ENCODE data around the gene LRPAP1. TPM values are rescaled to one million over a fixed set of nuclear protein-coding genes. Genes with fewer than 3 reads are reported as not detected.

The LRPAP1 gene
- total RNA-seq, 1 experiment from 2014 or later, result 90.8 TPM

DNA sequence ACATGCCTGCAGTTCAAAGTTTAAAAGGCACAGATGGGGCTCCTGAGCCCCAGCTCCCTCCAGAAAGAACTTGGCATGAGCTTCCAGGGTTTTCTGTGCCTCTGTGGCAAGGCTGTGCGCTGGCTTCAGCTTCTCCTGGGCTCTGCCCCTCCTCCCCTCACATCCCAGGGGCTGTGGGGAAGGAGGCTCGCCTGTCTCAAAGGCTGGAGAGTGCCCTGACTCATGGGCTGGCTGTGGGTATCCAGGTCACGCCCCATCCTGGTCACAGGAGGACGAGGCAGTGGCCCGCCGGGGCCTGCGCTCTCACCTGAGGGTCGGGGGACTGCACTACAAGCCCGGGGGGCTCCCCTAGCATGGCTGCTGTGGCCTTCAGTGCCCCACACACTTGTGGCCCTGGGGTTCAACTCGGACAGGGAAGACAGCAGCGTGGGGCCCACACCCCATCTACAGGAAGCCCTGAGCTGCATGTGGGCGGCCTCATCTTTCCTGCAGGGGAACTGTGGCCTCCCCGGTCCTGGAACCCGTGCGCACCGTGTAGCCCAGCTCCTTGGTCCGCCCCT, 17.9 kb downstream of the LRPAP1 start:
- TF ChIP-seq, protein P1, sequence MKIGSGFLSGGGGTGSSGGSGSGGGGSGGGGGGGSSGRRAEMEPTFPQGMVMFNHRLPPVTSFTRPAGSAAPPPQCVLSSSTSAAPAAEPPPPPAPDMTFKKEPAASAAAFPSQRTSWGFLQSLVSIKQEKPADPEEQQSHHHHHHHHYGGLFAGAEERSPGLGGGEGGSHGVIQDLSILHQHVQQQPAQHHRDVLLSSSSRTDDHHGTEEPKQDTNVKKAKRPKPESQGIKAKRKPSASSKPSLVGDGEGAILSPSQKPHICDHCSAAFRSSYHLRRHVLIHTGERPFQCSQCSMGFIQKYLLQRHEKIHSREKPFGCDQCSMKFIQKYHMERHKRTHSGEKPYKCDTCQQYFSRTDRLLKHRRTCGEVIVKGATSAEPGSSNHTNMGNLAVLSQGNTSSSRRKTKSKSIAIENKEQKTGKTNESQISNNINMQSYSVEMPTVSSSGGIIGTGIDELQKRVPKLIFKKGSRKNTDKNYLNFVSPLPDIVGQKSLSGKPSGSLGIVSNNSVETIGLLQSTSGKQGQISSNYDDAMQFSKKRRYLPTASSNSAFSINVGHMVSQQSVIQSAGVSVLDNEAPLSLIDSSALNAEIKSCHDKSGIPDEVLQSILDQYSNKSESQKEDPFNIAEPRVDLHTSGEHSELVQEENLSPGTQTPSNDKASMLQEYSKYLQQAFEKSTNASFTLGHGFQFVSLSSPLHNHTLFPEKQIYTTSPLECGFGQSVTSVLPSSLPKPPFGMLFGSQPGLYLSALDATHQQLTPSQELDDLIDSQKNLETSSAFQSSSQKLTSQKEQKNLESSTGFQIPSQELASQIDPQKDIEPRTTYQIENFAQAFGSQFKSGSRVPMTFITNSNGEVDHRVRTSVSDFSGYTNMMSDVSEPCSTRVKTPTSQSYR (CRISPR knock-in tag; IDR thresholded peaks at IDR 0.05), result no peak
- TF ChIP-seq ZNF671 (CRISPR knock-in tag; IDR thresholded peaks at IDR 0.05) (no peak), NFE2L1 (CRISPR knock-in tag; IDR thresholded peaks at IDR 0.05) (no peak), ZNF138 (CRISPR knock-in tag; conservative IDR thresholded peaks at IDR 0.05) (no peak), SOX15 (CRISPR knock-in tag; IDR thresholded peaks at IDR 0.05) (no peak), FOXP1 (CRISPR knock-in tag; IDR thresholded peaks at IDR 0.05; ENCODE audit: borderline replicate concordance) (no peak), NFATC4 (CRISPR knock-in tag; IDR thresholded peaks at IDR 0.05) (no peak), HMGA2 (CRISPR knock-in tag; IDR thresholded peaks at IDR 0.05) (no peak), GTF2I (CRISPR knock-in tag; conservative IDR thresholded peaks at IDR 0.05) (no peak), PRRX2 (CRISPR knock-in tag; IDR thresholded peaks at IDR 0.05) (no peak), SMAD4 (CRISPR knock-in tag; IDR thresholded peaks at IDR 0.05) (no peak), OVOL2 (CRISPR knock-in tag; IDR thresholded peaks at IDR 0.05; ENCODE audit: borderline replicate concordance) (no peak), ZNF317 (CRISPR knock-in tag; IDR thresholded peaks at IDR 0.05; ENCODE audit: borderline replicate concordance, low read depth) (no peak), ZNF232 (CRISPR knock-in tag; IDR thresholded peaks at IDR 0.05) (no peak), CBFB (CRISPR knock-in tag; IDR thresholded peaks at IDR 0.05; ENCODE audit: low read depth) (no peak)
- TF ChIP-seq, protein P2, sequence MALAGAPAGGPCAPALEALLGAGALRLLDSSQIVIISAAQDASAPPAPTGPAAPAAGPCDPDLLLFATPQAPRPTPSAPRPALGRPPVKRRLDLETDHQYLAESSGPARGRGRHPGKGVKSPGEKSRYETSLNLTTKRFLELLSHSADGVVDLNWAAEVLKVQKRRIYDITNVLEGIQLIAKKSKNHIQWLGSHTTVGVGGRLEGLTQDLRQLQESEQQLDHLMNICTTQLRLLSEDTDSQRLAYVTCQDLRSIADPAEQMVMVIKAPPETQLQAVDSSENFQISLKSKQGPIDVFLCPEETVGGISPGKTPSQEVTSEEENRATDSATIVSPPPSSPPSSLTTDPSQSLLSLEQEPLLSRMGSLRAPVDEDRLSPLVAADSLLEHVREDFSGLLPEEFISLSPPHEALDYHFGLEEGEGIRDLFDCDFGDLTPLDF (CRISPR knock-in tag; IDR thresholded peaks at IDR 0.05), result no peak
- no peaks in the 10 kb centered on the region for H3K27me3 Mint-ChIP-seq (ENCODE audit: low read depth)
- ChIA-PET POLR2A (no interaction called here), CTCF (interaction anchor here (0.6 to 4.3 kb wide), 39 partner anchors 9 to 428 kb away, joined by 3 to 54 read pairs (median 4); partner anchors contain the start of gene MSANTD1)
- no peak overlapping the region for H3K27ac Mint-ChIP-seq
- no peaks in the 10 kb centered on the region for H3K9me3 Mint-ChIP-seq
- ATAC-seq (no peak), DNase-seq (ENCODE audit: low spot score) (no peak)
- peaks cover 65% of the 10 kb centered on the region for H3K36me3 Mint-ChIP-seq
- H3K4me1 Mint-ChIP-seq, result peaks cover 4% of the 10 kb centered on the region; the same call in 1 of the 2 replicates
- no peak overlapping the region for H3K4me3 Mint-ChIP-seq

DNA sequence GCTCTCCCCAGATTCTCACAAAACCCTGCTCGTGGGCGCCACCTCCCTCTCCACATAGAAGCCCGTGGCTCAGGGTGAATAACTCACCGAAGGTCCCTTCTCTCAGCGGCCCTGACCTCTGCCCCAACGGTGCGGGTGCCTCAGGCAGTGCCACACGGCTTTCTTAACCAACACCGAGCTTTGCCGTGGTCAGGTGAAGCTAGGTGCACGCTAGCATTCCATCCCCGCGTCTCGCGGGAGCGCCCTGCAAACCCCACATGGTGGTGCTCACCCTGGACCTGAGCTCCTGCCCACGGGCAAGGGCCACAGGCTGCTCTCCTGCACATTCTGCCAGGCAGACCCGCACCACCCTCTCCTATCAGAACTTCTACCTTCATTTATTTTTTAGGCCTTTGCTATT, 18.4 kb downstream of the LRPAP1 start:
- ChIA-PET CTCF (interaction anchor here (0.8 to 4.3 kb wide), 13 partner anchors 9 to 279 kb away, joined by 3 to 54 read pairs (median 7); no protein-coding TSS in a partner anchor), POLR2A (no interaction called here)
- ATAC-seq (no peak), DNase-seq (ENCODE audit: low spot score) (no peak)
- H3K27ac Mint-ChIP-seq, result no peak overlapping the region
- peaks cover 4% of the 10 kb centered on the region; the same call in 1 of the 2 replicates for H3K4me1 Mint-ChIP-seq
- H3K4me3 Mint-ChIP-seq, result no peak overlapping the region
- no peaks in the 10 kb centered on the region for H3K9me3 Mint-ChIP-seq
- H3K36me3 Mint-ChIP-seq, result peaks cover 67% of the 10 kb centered on the region
- H3K27me3 Mint-ChIP-seq (ENCODE audit: low read depth), result no peaks in the 10 kb centered on the region
- TF ChIP-seq, protein P1 (CRISPR knock-in tag; IDR thresholded peaks at IDR 0.05), result no peak
- no peak for TF ChIP-seq TEAD4 (CRISPR knock-in tag; IDR thresholded peaks at IDR 0.05)
- TF ChIP-seq ZNF219 (CRISPR knock-in tag; IDR thresholded peaks at IDR 0.05; ENCODE audit: borderline replicate concordance), result no peak
- no peak for TF ChIP-seq ETV6 (CRISPR knock-in tag; IDR thresholded peaks at IDR 0.05)
- TF ChIP-seq NR1H2 (CRISPR knock-in tag; IDR thresholded peaks at IDR 0.05), result no peak
- TF ChIP-seq, protein P3, sequence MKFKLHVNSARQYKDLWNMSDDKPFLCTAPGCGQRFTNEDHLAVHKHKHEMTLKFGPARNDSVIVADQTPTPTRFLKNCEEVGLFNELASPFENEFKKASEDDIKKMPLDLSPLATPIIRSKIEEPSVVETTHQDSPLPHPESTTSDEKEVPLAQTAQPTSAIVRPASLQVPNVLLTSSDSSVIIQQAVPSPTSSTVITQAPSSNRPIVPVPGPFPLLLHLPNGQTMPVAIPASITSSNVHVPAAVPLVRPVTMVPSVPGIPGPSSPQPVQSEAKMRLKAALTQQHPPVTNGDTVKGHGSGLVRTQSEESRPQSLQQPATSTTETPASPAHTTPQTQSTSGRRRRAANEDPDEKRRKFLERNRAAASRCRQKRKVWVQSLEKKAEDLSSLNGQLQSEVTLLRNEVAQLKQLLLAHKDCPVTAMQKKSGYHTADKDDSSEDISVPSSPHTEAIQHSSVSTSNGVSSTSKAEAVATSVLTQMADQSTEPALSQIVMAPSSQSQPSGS (CRISPR knock-in tag; IDR thresholded peaks at IDR 0.05; ENCODE audit: borderline replicate concordance, low read depth), result no peak
- no peak for TF ChIP-seq SP1 (CRISPR knock-in tag; conservative IDR thresholded peaks at IDR 0.05)
- no peak for TF ChIP-seq NR2C2 (CRISPR knock-in tag; IDR thresholded peaks at IDR 0.05)
- TF ChIP-seq, protein P4, sequence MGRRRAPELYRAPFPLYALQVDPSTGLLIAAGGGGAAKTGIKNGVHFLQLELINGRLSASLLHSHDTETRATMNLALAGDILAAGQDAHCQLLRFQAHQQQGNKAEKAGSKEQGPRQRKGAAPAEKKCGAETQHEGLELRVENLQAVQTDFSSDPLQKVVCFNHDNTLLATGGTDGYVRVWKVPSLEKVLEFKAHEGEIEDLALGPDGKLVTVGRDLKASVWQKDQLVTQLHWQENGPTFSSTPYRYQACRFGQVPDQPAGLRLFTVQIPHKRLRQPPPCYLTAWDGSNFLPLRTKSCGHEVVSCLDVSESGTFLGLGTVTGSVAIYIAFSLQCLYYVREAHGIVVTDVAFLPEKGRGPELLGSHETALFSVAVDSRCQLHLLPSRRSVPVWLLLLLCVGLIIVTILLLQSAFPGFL (CRISPR knock-in tag; IDR thresholded peaks at IDR 0.05; ENCODE audit: borderline replicate concordance), result no peak
- TF ChIP-seq, protein P5, sequence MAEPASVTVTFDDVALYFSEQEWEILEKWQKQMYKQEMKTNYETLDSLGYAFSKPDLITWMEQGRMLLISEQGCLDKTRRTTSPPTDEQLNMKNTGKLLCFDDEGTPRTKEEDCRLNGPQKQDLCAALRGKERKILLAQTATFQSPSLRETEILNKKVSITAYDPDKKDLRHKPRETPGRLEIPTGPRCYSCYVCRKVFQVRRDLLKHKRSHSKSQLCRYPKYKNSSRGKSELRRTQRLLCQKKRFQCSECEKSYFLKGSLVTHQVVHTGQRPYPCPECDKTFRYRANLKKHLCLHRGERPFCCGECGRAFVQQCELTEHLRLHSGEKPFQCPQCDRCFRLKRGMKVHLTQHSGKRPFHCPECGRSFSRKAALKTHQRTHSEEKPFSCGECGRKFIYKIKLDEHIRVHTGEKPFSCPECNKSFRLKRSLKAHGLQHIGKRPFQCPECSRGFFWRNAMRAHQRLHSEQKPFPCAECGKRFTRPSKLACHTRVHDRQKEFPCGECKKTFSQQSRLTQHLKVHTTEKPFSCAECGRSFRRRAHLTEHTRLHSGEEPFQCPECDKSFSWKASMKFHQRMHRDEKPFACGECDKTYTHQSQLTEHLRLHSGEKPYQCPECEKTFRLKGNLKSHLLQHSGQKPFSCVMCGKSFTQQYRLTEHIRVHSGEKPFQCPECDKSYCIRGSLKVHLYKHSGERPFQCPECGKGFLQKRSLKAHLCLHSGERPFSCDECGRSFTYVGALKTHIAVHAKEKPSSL (CRISPR knock-in tag; conservative IDR thresholded peaks at IDR 0.05), result no peak
